ENCODE data around the gene GET3.

Gene GET3

GRCh38 chr19:12787458-12787857 lies 50.2 kb downstream of the GET3 start:
- DNase-seq, result no peak
- intact Hi-C loops (cut with DNase I), result no loop called here

- intact Hi-C loops (cut with DNase I), result no loop called here
- no peak for DNase-seq
These were observed 50.9 kb downstream of the GET3 start for GRCh38 chr19:12788042-12788681.

- peak in 40 of 42 donors; percentile 52 to 89 (median 72) for DNase-seq
- intact Hi-C loops (cut with DNase I), result no loop called here
These were observed 51.4 kb downstream of the GET3 start for GRCh38 chr19:12788682-12789097.

- DNase-seq, result peak in 1 of 42 donors; percentile 55
- intact Hi-C loops (cut with DNase I), result no loop called here
These were observed 52.0 kb downstream of the GET3 start for GRCh38 chr19:12789098-12789903.

- intact Hi-C loops (cut with DNase I), result no loop called here
- DNase-seq, result peak; percentile 87 to 99 (median 96)
These were observed 52.8 kb downstream of the GET3 start for GRCh38 chr19:12789904-12790619.

GRCh38 chr19:12790628-12791344 lies 53.5 kb downstream of the GET3 start:
- intact Hi-C loops (cut with DNase I), result no loop called here
- DNase-seq, result peak in 3 of 42 donors; percentile 19 to 55 (median 42)

GRCh38 chr19:12791345-12792050 lies 54.2 kb downstream of the GET3 start, which contains the start of gene JUNB:
JUNB (plus strand) TSS chr19:12791486; CDS start chr19:12791772, 286 bp downstream.
- intact Hi-C loops (cut with DNase I), result no loop called here
- DNase-seq, result peak; percentile 94 to 100 (median 99)

- intact Hi-C loops (cut with DNase I), result no loop called here
- peak in 39 of 42 donors; percentile 45 to 83 (median 65) for DNase-seq
These were observed 55.0 kb downstream of the GET3 start for GRCh38 chr19:12792051-12792852.

- intact Hi-C loops (cut with DNase I), result no loop called here
- DNase-seq, result peak in 1 of 42 donors; percentile 64
These were observed 55.6 kb downstream of the GET3 start for GRCh38 chr19:12792853-12793289.

GRCh38 chr19:12793290-12794195 lies 56.2 kb downstream of the GET3 start:
- intact Hi-C loops (cut with DNase I), result no loop called here
- peak; percentile 78 to 97 (median 92) for DNase-seq

GRCh38 chr19:12794196-12794941 lies 57.1 kb downstream of the GET3 start:
- DNase-seq, result no peak
- intact Hi-C loops (cut with DNase I), result no loop called here

GRCh38 chr19:12794971-12795381 lies 57.7 kb downstream of the GET3 start:
- no peak for DNase-seq
- intact Hi-C loops (cut with DNase I), result loop anchor here (5.0 kb wide), 1 partner anchor 33 kb away; no protein-coding TSS in a partner anchor

- intact Hi-C loops (cut with DNase I), result loop anchor here (2.0 to 5.0 kb wide), 2 partner anchors 20 to 34 kb away; no protein-coding TSS in a partner anchor
These were observed 59.1 kb downstream of the GET3 start for GRCh38 chr19:12796146-12797071.

GRCh38 chr19:12797141-12797587 lies 59.9 kb downstream of the GET3 start:
- no peak for DNase-seq
- intact Hi-C loops (cut with DNase I), result loop anchor here (2.0 to 5.0 kb wide), 2 partner anchors 20 to 35 kb away; no protein-coding TSS in a partner anchor

More at GRCh38 chr19:12796146-12797071, 59.1 kb downstream of the GET3 start:
- peak; percentile 59 to 92 (median 81) for DNase-seq
